Measurements from ENCODE around the gene TIMP3.

- TF ChIP-seq CTCF (IDR thresholded peaks at IDR 0.05) = no peak
- TF ChIP-seq POLR2A (IDR thresholded peaks at IDR 0.05) = no peak
- no peak for TF ChIP-seq EP300 (IDR thresholded peaks at IDR 0.05)
Observed at GRCh38 chr22:32799496-32799895, 2.0 kb upstream of the TIMP3 start.

Data from tibial nerve (tissue), 4 donors.